Measurements from ENCODE around the gene PER1. TPM values are rescaled to one million over a fixed set of nuclear protein-coding genes. Genes with fewer than 3 reads are reported as not detected.

The PER1 gene
- total RNA-seq, 1 experiment from 2014 or later = 17.1 TPM

- in situ Hi-C loops (cut with HindIII; ENCODE audit: low pct_unique_long_range_greater_than_20kb, low sequenced_read_pairs) (no loop called here), intact Hi-C loops (cut with micrococcal nuclease; ENCODE audit: unreplicated experiment) (no loop called here)
- Histone ChIP-seq H3K4me1 (ENCODE audit: control insufficient read depth, insufficient read depth, low read length) (peaks cover 22% of the 10 kb centered on the region), H3K36me3 (ENCODE audit: control insufficient read depth, insufficient read depth, low read length) (no peaks in the 10 kb centered on the region), H3K9me3 (ENCODE audit: control insufficient read depth, insufficient read depth, low read depth, low read length) (no peaks in the 10 kb centered on the region), H3K27me3 (ENCODE audit: control insufficient read depth, insufficient read depth, low read length) (no peaks in the 10 kb centered on the region), H3K27ac (ENCODE audit: low read length) (peak overlapping the region; percentile 86), H3K4me3 (ENCODE audit: low read depth in 2 of 2, low read length in 2 of 2) (peak overlapping the region; percentile 42 to 71)
- BruUV-seq (replicated peaks) = no TSS peak
- ATAC-seq (no peak), DNase-seq (ENCODE audit: low read depth, low spot score) (no peak)
- TF ChIP-seq POLR2AphosphoS5 (IDR thresholded peaks at IDR 0.05; ENCODE audit: low read depth, low read length) (no peak), TCF7L2 (IDR thresholded peaks at IDR 0.05; ENCODE audit: low read depth, low read length) (no peak), REST (IDR thresholded peaks at IDR 0.05; ENCODE audit: insufficient read depth in 1 of 2, low read depth in 2 of 2, low read length in 1 of 2) (no peak), SIN3A (IDR thresholded peaks at IDR 0.05; ENCODE audit: borderline replicate concordance, insufficient read depth, low read depth, low read length) (no peak)
- TF ChIP-seq, protein P1, sequence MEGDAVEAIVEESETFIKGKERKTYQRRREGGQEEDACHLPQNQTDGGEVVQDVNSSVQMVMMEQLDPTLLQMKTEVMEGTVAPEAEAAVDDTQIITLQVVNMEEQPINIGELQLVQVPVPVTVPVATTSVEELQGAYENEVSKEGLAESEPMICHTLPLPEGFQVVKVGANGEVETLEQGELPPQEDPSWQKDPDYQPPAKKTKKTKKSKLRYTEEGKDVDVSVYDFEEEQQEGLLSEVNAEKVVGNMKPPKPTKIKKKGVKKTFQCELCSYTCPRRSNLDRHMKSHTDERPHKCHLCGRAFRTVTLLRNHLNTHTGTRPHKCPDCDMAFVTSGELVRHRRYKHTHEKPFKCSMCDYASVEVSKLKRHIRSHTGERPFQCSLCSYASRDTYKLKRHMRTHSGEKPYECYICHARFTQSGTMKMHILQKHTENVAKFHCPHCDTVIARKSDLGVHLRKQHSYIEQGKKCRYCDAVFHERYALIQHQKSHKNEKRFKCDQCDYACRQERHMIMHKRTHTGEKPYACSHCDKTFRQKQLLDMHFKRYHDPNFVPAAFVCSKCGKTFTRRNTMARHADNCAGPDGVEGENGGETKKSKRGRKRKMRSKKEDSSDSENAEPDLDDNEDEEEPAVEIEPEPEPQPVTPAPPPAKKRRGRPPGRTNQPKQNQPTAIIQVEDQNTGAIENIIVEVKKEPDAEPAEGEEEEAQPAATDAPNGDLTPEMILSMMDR (IDR thresholded peaks at IDR 0.05) = no peak
- ChIA-PET POLR2A (interaction anchor here (0.6 kb wide), 1 partner anchor 60 kb away, joined by 3 read pairs; no protein-coding TSS in a partner anchor), CTCF (interaction anchor here (0.6 kb wide), 1 partner anchor 72 kb away, joined by 6 read pairs; no protein-coding TSS in a partner anchor)
Measured at GRCh38 chr17:8190506-8190905, 38.3 kb upstream of the PER1 start.

DNA sequence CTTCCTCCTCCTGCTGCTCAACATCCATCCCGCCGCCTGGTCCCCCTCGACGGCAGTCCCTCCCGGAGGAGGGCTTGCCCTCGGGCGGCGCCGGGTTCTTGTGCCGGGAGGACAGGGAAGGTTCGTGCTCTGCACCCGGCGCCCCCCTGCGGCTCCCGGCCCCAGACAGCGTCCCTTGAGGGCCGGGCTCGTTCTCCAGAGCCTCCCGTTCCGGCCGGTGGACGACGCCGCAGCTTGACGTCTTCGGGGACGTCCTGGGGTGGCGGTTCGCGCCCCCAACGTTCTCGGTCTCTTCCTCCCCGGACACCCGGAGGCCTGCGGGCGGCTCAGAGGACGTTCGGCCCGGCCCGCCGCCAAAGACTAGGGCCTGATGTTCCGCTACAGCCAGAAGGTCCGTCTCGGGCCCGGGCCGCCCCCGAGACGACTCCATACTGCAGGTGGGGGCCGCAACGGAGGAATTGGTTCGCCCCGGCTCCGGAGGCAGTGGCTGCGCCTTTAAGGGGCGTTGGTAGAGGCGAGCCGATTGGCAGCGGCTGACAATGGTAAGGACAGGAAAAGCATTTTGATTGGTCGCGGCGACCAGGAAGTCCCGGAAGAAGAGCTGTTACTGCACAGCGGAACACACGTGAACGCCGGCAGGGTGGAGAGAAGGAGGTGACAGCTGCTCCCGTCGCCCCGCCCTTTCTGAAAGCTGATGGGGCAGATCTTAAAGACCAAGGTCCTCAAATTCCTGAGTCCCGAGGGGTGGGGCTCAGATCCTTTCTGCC lies 37.7 kb upstream of the PER1 start, which contains the start of gene BORCS6:
TSS of gene BORCS6 (minus strand) at position 470 of the 767 bp plus-strand sequence. CDS start at position 430, 40 bp downstream.
- DNase-seq (ENCODE audit: low read depth, low spot score) = peak; percentile 89
- H3K27ac ChIP-seq (ENCODE audit: low read length) = peak within 1 kb of the TSS; percentile 86
- POLR2A ChIA-PET = interaction anchor here (0.6 kb wide), 1 partner anchor 60 kb away, joined by 3 read pairs; no protein-coding TSS in a partner anchor
- peaks cover 22% of the 10 kb centered on the region for H3K4me1 ChIP-seq (ENCODE audit: control insufficient read depth, insufficient read depth, low read length)
- H3K9me3 ChIP-seq (ENCODE audit: control insufficient read depth, insufficient read depth, low read depth, low read length) = no peaks in the 10 kb centered on the region
- peak within 1 kb of the TSS; percentile 71 to 73 for H3K4me3 ChIP-seq (ENCODE audit: low read depth in 2 of 2, low read length in 2 of 2)
- no peaks in the 10 kb centered on the region for H3K36me3 ChIP-seq (ENCODE audit: control insufficient read depth, insufficient read depth, low read length)
- TF ChIP-seq SIN3A (IDR thresholded peaks at IDR 0.05; ENCODE audit: borderline replicate concordance, insufficient read depth, low read depth, low read length) = no peak
- peak; percentile 46; the same call in 1 of the 2 replicates for TF ChIP-seq POLR2AphosphoS5 (IDR thresholded peaks at IDR 0.05; ENCODE audit: low read depth, low read length)
- ATAC-seq = peak; percentile 66
- intact Hi-C loops (cut with micrococcal nuclease; ENCODE audit: unreplicated experiment) = no loop called here
- in situ Hi-C loops (cut with HindIII; ENCODE audit: low pct_unique_long_range_greater_than_20kb, low sequenced_read_pairs) = no loop called here
- BruUV-seq (replicated peaks) = no TSS peak
- H3K27me3 ChIP-seq (ENCODE audit: control insufficient read depth, insufficient read depth, low read length) = no peaks in the 10 kb centered on the region
- CTCF ChIA-PET = interaction anchor here (0.6 kb wide), 1 partner anchor 71 kb away, joined by 6 read pairs; no protein-coding TSS in a partner anchor

All from Panc1 (cell line).